Body of pancreas (tissue), 4 donors: ENCODE data around the gene ZEB1.

ENCODE experiments used
- POLR2A ChIP-seq, 3 donors: fragments of 450-650 bp; IDR thresholded peaks; one replicate each; pipeline ENCODE4 v1.6.1; 2016; ENCODE audit warnings: antibody characterized with exemption in 3 of 3, mild to moderate bottlenecking in 2 of 3
- TF ChIP-seq, protein P1 (sequence below), 7 experiments: fragments of 450-650 bp in 4 of 7; fragments of 200-600 bp in 3 of 7; sonication (generic) in 3 of 7; IDR thresholded peaks; one replicate each; pipeline ENCODE4 v1.5.1; 2016 to 2019; ENCODE audit warnings: antibody characterized with exemption in 7 of 7

DNA sequence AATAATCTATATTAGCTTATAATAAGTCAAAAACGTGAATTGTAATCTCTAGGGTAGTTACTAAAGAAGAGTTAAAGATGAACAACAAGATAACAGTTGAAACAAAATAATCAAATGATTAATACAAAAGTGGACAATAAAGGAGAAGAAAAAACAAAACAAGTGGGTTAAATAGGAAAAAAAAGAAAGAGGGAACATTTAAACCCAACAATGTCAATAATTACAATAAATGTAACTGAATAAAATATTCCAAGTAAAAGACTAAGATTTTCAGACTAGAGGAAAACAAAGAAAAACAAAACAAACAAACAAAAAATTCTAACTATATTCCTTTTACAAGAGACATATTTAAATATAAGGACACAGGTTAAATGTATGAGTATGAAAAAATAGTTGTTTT lies 38.0 kb upstream of the ZEB1 start:
- TF ChIP-seq POLR2A (IDR thresholded peaks at IDR 0.05), result no peak
- TF ChIP-seq, protein P1, sequence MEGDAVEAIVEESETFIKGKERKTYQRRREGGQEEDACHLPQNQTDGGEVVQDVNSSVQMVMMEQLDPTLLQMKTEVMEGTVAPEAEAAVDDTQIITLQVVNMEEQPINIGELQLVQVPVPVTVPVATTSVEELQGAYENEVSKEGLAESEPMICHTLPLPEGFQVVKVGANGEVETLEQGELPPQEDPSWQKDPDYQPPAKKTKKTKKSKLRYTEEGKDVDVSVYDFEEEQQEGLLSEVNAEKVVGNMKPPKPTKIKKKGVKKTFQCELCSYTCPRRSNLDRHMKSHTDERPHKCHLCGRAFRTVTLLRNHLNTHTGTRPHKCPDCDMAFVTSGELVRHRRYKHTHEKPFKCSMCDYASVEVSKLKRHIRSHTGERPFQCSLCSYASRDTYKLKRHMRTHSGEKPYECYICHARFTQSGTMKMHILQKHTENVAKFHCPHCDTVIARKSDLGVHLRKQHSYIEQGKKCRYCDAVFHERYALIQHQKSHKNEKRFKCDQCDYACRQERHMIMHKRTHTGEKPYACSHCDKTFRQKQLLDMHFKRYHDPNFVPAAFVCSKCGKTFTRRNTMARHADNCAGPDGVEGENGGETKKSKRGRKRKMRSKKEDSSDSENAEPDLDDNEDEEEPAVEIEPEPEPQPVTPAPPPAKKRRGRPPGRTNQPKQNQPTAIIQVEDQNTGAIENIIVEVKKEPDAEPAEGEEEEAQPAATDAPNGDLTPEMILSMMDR (IDR thresholded peaks at IDR 0.05), result no peak
